KG1 (cell line): ENCODE data around the gene ZFC3H1.

Experiments
- DNase-seq: peaks from one replicate; lab custom pipeline; 2025; lab: John Stamatoyannopoulos, UW

Gene ZFC3H1

DNA sequence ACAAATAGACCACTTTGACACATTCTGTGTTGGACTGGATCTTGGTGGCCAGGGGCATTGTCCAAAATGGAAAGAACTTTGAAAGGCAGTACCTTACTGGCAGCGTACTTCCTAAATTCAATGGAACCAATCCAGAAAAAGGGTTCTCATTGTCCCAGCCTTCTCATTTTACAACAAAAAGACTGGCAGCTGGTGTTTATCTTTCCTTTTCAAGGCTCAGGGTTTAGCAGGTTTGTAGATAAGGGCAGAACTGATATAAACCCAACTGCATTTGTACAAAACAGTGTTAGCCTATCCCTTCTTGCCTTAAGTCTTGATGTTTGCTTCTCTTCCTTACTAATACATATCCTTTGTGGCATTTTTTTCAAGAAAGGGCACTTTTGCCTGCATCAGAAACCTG is 8.2 kb upstream of the ZFC3H1 start:
- no peak for DNase-seq

DNA sequence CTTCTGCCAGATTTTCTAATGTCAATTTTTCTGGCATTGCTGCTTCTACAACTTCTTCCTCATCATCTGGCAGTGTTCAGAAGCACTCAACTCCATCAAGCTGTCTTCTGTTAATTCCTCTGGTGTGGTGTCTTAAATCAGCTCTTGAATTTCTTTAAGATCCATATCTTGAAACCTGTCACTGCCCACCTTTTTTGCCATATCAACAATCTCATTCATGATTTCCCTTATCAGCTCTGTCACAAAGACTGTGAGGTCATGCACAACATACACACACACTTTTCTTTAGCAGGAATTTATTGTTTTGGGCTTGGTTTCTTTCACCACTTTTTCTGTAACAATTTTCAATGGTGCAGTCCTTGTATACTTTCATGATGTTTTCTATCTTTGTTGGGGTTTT is 7.7 kb upstream of the ZFC3H1 start:
- DNase-seq, result no peak

DNA sequence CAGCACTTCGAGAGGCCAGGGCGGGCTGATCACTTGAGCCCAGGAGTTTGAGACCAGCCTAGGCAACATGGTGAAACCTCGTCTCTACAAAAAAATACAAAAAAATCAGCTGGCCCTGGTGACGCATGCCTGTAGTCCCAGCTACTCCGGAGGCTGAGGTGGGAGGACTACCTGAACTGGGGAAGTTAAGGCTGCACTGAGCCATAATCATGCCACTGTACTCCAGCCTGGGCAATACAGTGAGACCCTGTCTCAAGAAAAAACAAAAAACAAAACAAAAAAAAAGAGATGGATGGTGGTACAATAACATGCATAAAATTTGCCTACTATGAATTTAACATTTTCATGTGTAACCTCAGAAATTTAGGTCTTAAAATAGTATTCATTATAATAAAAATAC is 2.6 kb upstream of the ZFC3H1 start:
- no peak for DNase-seq

DNA sequence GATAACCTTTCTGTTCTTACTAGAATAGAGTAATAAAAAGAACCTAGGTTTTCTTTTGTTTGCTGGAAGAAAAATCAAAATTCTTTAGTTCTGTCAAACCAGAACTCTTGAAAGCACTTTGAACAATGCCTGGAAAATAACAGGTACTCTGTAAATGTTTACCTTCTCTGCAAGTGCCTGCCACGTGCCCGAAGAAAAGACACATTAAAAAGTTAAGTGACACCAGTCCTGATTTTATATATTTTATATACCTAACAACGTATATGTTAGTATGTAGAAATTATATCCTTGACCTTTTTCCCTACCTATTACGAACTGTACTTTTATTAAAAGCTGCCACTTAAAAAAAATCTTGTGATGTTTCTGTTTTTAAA is 1.4 kb upstream of the ZFC3H1 start:
- DNase-seq, result no peak

DNA sequence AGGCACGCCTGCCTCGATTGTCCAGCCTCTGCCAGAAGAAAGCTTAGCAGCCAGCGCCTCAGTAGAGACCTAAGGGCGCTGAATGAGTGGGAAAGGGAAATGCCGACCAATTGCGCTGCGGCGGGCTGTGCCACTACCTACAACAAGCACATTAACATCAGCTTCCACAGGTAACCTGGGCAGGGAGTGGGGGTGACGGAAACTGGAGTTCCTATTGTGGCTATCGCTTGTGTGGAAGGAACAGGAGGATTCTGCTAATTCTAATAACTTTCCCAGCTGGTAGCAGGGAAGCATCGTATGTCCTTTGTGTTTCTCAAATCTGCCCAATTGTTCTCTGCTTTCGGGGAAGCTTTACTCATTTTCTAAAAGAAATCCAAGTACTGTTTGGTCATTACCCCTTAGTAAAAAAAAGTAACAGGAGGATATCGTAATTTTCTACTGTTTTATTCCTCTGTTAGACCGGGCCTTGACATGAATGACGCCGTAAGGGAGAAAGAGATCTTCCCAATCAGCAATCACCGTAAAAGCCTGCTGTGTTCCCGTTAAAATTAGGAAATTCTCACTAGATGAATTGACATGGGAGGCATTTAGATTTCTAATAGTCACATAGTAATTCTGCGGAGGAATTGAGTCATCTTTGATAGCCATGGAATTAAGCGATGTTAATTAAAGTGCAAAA is 902 bp upstream of the ZFC3H1 start:
- no peak for DNase-seq

DNA sequence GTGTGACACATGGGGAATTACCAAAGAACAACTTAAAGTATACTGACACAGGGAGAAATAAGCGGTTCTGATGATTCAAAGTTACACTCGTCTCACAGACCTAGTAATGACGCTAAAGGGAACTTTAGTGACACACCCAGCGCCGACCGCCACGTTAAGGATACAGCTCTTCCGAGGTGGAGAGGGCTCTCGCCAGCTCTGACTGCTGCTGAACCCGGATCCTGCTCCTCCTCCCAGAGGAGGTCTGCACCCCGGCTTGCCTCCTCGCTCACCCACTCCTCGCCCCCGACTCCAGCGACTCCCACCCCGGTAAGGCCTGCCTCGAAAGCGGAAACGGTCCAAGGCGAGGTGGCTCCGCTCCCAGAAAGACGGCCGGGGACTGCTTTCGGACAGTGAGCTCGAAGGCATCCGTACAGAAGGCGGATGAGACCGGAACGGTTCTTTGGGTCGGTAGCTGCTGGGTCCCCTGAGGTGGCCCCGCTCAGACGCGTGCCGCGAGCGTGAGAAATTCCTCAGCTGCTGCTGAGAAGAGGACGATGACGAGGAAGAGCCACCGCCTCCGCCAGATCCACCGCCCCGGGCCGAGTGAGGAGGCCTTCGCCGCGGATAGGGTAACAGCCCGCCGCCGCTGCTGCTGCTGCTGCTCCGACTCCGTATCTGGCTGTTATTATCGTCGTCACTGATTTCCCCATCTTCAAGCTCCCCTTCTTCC is 643 bp downstream of the ZFC3H1 start:
- DNase-seq, result peak; percentile 36

DNA sequence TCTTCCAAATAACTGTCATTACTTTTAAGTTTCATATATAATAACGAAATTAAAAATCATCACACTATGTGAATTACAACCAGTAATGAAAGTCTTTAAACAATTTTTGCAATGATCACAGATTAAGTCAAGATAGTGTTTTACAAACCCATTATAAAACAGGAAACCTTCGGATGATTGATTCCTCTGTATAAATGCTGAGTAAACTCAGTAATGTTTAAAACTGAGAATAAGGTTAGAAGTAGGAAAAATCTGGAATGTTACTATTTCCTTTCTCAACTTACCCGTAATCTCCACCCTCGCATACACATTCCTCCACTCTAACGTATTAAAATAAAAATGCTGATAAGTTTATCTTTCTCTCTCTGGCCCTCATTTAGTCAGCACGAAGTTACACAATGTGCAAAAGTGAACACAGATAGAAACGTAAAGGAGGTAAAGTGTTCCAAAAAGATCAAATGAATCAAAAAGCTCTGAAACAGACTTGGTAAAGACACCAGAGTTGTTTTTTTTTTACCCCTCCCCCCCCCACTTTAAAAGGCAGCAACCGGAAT is 1.6 kb downstream of the ZFC3H1 start:
- no peak for DNase-seq

DNA sequence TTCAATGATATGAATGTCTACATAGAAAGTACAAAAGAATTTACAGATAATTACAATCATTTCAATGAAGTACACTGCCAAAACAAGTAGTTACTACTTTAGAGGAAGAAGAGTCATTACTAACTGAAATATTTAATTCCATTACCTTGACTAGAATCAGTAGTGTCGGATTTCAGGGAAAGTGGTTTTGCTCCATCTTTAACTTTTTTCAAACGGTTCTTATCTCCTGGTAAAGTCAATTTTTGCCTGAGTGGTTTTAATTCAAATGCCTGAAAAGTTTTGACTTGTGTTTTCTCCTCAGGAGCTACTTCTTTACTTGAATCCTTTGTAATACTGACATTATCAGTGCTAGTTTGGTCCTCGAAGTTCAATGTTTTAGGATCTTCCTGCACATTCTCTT is 6.9 kb downstream of the ZFC3H1 start:
- no peak for DNase-seq

DNA sequence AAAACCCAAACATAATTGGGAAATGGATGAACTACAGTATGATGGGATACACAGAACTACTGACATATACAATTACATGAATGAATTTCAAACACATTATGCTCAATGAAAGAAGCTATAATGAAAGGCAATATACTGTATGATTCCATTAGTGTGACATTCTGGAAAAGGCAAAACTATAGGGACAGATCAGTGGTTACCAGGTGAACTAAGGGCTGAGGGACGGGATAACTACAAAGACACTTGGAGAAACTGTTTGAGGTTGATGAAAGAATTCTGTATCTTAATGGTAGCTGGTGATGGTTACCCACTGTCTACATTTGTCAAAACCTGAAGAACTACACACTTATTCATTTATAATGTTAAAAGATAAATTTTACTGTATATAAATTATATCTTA is 7.7 kb downstream of the ZFC3H1 start:
- no peak for DNase-seq

DNA sequence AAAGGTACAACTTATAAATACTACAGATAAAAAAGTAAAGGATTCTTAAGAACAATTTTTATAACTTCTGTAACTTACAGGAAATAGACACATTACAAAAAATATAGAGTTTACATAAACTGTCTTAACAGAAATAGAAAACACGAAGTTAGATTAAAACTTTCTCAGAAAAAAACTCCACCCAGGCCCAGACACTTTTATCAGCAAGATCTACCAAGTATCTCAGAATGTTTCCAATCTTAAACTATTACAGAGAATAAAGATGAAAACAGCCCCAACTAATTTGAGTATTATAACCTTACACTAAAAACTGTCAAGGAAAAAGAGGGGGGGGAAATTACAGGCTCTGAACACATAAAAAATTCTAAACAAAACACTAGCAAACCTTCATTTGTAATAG is 8.2 kb downstream of the ZFC3H1 start:
- DNase-seq, result no peak

DNA sequence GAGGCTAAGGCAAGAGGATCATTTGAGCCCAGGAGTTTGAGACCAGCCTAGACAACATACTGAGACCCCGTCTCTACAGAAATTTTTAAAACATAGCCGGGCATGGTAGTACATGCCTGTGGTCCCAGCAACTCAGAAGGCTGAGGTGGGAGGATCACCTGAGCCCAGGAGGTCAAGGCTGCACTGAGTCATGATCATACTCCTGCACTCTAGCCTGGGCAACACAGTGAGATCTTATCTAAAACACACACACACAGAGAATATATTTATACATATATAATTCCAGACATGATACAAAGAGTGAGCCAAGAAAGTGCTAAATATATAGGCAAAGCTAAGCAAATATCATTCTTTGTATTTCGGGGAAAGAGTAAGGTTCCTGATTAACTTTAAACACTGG is 9.4 kb downstream of the ZFC3H1 start:
- DNase-seq, result no peak

DNA sequence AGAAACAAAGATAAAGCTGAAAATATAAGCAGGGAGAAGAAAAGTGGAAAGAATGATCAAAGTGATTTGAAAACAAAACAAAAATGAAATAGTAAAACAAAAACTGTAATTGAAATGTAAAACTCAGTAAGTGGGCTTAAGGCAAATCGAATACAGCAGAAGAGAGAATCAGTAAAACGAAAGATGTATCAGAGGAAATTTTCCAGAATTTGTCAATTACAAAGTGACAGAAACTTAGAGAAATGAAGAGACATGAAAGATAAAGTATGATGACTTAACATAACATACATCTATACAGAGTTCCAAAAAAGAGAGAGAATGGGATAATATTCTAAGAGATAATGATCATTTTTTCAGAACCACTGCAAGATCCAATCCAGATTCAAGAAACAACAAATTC is 10.5 kb downstream of the ZFC3H1 start:
- no peak for DNase-seq

DNA sequence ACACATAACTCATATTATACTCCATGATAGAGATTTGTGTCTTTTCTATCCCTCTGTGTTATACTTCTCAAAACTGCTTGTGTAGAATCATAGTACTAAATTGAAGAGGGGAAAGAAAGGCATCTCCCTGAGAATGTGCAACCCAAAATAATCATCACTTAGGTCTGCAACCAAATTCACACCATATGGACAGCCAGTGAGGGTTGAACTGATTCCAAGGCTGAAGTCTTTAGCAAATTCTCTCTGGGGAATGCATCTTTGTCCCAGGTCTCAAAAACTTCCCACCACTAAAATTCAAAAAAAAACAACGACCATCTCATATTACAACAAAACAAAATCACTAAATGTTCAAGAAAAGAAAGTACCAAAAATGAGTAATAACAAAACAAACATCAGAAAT is 11.0 kb downstream of the ZFC3H1 start:
- DNase-seq, result no peak

DNA sequence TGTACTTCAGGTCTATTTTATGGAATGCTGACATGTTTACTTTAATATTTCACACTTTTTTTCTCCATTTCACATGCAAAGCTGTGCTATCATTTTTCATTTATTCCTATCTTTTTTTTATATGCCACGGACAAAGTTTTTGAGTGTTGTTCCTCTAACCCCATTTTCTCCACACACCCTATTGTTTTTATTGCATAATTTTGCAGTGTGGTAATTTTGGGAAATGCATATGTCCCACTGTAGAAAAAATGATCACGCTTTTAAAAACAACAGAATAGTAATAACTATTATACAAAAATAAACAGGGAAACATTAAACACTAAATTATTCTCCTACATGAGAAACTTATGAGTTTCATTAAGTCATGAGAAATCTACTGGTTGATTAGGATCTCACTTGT is 14.2 kb downstream of the ZFC3H1 start:
- DNase-seq, result no peak

DNA sequence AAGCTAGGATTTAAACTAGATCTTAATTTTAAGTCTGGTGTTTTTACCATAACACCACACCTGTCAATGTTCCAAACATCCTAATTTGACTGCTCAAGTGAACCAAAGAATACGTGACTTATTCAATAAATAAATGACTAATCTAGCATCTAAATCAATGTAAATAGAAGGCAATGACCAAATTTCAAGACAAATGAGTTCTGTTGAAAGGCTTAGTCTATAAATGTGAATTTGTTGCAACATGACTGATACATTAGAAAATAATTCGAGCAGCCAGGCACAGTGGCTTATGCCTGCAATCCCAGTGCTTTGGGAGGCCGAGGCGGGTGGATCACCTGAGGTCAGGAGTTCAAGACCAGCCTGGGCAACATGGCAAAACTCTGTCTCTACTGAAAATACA is 15.1 kb downstream of the ZFC3H1 start:
- no peak for DNase-seq

DNA sequence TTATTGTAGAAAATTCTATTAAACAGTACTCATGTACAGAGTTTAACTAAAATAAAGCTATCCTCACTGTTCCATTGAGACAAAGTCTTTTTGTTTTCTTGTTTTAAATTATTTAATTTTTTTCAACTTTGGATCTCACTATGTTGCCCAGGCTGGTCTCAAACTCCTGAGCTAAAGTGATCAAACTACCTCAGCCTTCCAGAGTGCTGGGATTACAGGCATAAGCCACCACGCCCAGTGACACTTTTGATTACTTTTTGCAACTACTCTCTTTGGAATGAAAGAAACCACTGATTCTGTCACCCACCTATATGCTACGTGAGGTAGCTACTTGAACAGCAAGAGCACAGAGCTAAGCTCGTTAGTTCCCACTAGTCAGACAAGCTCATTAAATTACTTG is 17.1 kb downstream of the ZFC3H1 start:
- DNase-seq, result no peak

DNA sequence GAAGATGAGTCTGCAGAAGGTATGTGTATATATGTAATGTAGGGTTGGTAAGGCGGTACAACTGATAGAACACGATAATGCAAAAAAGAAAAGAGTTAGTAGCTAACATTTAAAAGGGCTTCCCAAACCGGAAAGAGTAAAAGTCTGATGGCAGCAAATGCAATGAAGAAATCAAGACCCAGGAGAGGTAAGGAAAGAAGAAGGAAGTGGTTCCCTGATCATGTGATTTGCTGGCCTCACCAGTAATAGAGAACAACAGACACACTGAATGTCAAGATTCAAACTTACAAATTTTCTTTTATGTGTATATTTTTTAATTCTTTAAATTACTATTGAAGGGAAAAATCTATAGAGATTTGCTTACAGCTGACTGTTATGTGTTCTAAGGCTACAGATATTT is 18.4 kb downstream of the ZFC3H1 start:
- no peak for DNase-seq

DNA sequence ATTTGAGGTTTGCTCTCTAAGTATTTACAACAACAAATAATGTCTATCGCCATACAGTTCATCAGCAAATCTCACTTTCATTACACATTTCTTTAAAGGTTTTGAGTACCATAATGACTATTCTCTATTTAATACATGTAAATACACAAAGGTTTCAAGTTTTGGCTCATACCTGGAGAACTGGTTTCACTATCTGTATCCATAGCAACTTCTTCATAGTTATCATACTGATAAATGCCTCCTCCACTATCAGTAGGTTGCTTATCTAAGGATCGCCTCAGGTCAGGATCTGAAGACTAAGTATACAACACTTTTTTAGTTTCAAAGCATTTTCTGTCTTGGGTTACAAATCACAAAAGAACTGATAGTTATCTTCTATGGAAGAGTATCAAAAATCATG is 21.4 kb downstream of the ZFC3H1 start:
- DNase-seq, result no peak

DNA sequence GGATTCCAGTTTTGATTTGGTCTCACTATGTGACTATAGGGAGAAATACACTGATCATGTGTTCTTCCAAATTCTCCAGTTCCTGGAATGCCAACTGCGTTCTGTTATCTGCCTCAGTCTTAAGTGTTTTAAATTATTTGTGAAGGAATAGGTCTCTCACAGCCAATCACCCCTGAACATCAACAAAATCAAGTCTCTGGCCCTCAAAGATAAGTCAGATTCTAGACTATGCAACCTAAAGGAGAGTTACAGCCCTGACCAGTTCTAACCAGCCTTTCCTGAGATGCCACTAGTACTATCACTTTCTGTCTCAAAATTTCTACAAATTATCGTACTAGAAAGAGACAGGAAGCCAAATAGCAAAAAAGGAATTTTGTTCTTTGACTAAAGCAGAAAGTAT is 22.3 kb downstream of the ZFC3H1 start:
- no peak for DNase-seq

DNA sequence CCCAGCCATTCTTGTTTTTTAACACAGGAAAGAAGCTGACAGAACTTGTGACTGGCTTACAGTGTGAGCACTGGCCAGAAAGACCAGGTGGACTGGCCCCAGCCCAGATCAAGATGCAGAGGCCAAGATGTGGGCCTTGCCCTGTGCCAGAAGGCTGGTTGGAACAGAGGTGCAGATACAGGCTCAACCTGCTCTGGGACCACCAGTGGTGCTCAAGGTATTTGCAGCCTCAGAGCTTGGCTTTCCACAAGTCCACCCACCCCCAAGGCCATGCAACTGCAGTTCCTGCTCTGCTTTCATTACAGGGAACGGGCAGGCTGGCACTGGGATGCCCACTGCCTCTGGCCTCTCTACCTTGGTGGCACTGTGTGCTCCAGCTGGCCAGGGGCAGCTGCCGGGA is 23.3 kb downstream of the ZFC3H1 start:
- DNase-seq, result no peak

DNA sequence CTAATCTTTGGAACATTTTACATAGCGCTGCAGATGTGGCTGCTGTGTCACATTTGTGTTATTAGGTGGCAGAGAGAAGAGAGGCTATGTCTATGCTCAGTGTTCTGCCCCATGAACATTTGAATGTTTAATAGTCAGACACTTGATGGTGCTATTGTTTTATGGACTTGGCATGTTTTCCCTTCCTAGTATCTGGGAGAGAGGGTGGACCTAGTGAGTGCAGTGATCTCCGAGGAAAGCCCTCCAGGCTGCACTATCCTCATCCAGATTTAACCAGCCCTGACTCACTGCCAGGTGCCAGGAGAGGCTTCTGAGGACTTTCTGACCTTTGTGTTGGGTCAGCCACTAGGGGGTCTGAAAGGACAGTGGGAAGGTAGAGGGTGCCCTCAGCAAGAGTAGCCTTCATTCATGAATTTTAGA is 24.3 kb downstream of the ZFC3H1 start:
- no peak for DNase-seq

DNA sequence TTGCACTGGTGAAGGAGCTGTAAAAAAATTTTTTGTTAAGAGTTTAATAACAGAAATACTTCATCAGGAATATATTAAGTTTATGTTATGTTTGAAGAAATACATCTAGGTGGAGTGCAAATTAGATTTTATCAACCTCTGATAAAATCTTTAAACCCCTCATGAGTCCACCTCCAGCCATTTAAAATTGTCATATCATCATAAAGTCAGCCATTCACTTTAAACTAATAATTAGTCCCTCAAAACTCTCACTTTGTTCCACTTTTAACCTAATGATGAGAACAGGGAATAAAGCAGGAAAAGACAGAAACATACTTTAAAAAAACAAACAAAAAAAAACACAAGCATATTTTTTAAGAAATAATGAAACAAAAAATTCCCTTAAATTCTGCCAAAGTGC is 25.1 kb downstream of the ZFC3H1 start:
- DNase-seq, result no peak

DNA sequence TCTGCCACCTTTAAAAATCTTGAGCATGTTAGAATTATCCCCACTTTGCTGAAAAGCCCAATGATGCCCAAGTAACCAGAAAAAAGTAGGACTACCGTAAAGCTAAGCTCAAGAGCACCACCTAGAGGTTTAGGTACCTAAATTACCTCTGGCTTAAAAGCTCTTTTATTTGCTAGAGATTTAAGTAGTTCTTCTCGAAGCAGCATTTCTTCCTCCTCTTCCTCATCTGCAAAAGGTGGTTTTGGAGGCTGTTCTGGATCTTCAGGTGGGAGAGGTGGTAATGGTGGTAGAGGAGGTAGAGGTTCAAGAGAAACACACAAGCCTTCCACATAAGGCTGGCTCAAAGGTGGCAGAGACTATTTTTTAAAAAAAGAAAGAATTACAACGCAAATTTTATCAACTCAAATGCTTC is 26.9 kb downstream of the ZFC3H1 start:
- DNase-seq, result peak; percentile 36
